IPS DF 6.9 (cell line): ENCODE measurements around the gene FAM184A.

Experiments
- DNase-seq: peaks from one replicate; pipeline ENCODE4 v3.0.0-alpha.2; 2013; ENCODE audit warnings: low read depth, low spot score
- H3K27ac ChIP-seq: one replicate; pipeline ENCODE4 v1.5.1; 2013; ENCODE audit warnings: low read length, control low read depth
- H3K27me3 ChIP-seq: 2 replicates; pipeline ENCODE4 v1.6.1; 2013; ENCODE audit warnings: mild to moderate bottlenecking, low read length; ENCODE audit not compliant: control insufficient read depth, insufficient read depth
- H3K36me3 ChIP-seq: 2 replicates; pipeline ENCODE4 v1.6.1; 2013; ENCODE audit warnings: low read length; ENCODE audit not compliant: control insufficient read depth, insufficient read depth
- H3K4me1 ChIP-seq: 2 replicates; pipeline ENCODE4 v1.6.1; 2013; ENCODE audit warnings: low read length; ENCODE audit not compliant: control insufficient read depth, insufficient read depth
- H3K4me3 ChIP-seq: 2 replicates; pipeline ENCODE4 v1.5.1; 2013; ENCODE audit warnings: mild to moderate bottlenecking, low read length
- H3K9me3 ChIP-seq: 2 replicates; pipeline ENCODE4 v1.6.1; 2013; ENCODE audit warnings: low read length, inconsistent platforms; ENCODE audit not compliant: control insufficient read depth, insufficient read depth
- WGBS: extraction: QIAGEN DNeasy Blood & Tissue Kit; methylation state at CpG from one replicate; pipeline ENCODE4 v1.1.7; 2013; ENCODE audit warnings: mixed read lengths, missing lambda C conversion rate; ENCODE audit not compliant: insufficient read length, insufficient coverage; 5-methylcytosine and 5-hydroxymethylcytosine counted together

Gene FAM184A, protein sequence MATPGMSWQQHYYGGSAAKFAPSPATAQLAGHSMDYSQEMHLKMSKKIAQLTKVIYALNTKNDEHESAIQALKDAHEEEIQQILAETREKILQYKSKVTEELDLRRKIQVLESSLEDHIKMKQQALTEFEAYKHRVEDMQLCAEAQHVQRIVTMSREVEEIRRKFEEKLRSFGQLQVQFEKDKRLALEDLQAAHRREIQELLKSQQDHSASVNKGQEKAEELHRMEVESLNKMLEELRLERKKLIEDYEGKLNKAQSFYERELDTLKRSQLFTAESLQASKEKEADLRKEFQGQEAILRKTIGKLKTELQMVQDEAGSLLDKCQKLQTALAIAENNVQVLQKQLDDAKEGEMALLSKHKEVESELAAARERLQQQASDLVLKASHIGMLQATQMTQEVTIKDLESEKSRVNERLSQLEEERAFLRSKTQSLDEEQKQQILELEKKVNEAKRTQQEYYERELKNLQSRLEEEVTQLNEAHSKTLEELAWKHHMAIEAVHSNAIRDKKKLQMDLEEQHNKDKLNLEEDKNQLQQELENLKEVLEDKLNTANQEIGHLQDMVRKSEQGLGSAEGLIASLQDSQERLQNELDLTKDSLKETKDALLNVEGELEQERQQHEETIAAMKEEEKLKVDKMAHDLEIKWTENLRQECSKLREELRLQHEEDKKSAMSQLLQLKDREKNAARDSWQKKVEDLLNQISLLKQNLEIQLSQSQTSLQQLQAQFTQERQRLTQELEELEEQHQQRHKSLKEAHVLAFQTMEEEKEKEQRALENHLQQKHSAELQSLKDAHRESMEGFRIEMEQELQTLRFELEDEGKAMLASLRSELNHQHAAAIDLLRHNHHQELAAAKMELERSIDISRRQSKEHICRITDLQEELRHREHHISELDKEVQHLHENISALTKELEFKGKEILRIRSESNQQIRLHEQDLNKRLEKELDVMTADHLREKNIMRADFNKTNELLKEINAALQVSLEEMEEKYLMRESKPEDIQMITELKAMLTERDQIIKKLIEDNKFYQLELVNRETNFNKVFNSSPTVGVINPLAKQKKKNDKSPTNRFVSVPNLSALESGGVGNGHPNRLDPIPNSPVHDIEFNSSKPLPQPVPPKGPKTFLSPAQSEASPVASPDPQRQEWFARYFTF

DNA sequence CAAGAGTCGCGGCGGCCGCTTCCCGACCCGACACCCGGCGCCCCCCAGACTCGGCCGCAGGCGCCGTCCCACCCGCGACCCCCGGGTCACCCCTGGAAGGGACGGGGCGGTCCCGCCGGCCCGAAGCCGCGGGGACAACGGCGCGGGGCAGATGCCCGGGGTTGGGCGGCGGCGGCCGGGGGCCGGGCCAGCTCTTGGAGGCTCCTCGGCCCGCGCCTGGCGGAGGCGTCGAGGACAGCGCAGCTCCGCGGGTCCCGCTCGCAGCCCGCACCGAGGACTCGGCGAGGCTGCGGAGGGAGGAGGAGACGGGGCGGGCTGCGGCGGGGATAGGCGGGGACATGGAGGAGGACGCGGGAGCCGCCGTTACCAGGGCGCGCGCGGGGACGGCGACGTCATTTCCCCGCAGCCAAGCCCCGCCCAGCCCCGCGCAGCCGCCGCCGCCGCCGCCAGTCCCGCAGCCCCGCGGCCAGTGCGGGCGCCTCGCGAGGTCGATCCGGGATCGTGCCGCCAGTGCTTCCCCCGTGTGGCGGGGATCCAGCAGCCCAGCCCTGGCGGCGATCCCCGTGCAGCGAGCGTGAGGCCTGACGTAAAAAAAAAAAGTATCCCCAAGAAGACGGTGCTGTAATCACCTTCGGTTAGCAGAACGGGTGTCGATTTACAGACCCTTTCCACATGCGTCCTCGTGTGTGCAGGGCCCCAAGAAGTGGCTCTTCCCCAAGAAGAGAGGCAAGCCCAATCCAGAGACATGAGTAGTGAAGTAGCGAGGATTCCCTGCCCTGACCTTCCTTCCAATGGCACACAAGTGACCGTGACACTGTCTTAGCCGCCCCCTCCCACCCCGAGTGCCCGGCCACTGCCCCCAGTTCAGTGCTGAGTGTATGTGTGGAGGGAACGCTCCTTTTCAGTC, at the start of gene FAM184A:
Gene FAM184A, minus strand, starts transcription at position 289 of the 907 bp plus-strand sequence. CDS start 365 bp downstream, outside the sequence.
- no CpG with 5 or more reads among the region's 103 CpGs for WGBS
- Histone ChIP-seq H3K4me3 (peak within 1 kb of the TSS; percentile 46; the same call in 1 of the 2 replicates), H3K27me3 (peaks cover 7% of the 10 kb centered on the region; the same call in 1 of the 2 replicates), H3K27ac (no peak within 1 kb of the TSS), H3K36me3 (no peaks in the 10 kb centered on the region), H3K4me1 (no peaks in the 10 kb centered on the region), H3K9me3 (peaks cover 2% of the 10 kb centered on the region)
- no peak for DNase-seq

DNA sequence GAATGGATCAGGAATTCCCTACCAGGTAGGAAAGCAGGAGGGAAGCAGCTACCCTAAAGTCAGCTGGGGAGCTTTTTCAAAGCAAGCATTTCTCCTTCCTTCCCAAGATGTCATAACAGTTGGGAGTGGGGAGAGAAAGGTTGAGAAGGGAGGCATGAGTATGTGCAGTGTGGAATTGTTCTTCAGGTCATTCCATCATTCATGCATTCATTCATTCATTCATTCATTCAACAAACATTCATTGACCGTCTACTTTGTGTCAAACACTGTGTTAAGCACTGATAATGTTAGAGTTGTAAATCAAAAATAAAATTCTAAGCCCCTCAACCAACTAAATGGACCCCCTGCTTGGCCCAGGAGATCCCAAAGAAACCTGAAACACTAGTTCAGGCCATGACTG, 49.2 kb upstream of the FAM184A start:
- Histone ChIP-seq H3K9me3 (no peaks in the 10 kb centered on the region), H3K36me3 (no peaks in the 10 kb centered on the region), H3K4me3 (no peak overlapping the region), H3K27me3 (no peaks in the 10 kb centered on the region), H3K4me1 (peaks cover 2% of the 10 kb centered on the region; the same call in 1 of the 2 replicates), H3K27ac (no peak overlapping the region)
- WGBS, result no CpG with 5 or more reads among the region's 1 CpG
- DNase-seq, result no peak

DNA sequence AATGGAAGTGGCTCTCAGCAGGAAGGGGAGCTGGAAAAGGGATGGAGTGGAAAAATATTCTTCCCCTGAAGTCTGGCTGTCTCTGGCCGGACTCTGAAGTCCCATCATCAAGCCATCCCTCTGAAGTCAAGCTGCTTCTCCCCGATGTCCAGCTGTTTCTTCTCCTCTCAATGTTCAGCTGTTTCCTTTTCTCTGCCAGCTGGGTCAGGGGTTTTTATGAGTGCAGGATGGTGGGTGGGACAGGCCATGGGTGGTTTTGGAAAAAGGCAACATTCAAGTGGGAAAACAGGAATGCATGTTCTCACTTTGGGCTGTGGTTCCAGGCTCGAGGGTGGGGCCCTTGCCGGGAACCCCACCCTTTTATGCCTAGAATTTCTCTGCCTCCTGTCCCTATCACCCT, 48.4 kb upstream of the FAM184A start:
- Histone ChIP-seq H3K4me3 (no peak overlapping the region), H3K36me3 (no peaks in the 10 kb centered on the region), H3K27ac (no peak overlapping the region), H3K4me1 (peaks cover 2% of the 10 kb centered on the region; the same call in 1 of the 2 replicates), H3K9me3 (no peaks in the 10 kb centered on the region), H3K27me3 (no peaks in the 10 kb centered on the region)
- DNase-seq, result no peak
- WGBS, result no CpG with 5 or more reads among the region's 4 CpGs

DNA sequence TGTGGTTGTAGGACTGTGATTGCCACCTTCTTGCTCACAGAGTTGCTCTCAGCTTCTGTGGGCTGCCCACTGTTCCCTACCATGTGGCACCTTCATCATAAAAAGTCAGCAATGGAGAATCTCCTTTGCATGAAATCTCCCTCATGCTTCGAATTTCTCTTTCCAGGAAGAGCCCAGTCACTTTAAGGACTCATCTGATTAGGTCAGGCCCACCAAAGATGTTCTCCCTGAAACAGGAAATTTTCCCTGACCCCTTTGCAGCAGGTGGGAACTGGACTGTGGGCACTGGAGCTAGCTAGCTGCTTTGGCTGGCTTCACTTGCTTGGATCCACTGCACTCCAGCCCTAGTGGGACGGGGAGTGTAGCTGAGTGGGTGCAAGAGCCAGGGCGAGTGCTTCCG, 47.7 kb upstream of the FAM184A start:
- Histone ChIP-seq H3K4me3 (no peak overlapping the region), H3K27ac (no peak overlapping the region), H3K4me1 (peaks cover 2% of the 10 kb centered on the region; the same call in 1 of the 2 replicates), H3K36me3 (no peaks in the 10 kb centered on the region), H3K9me3 (no peaks in the 10 kb centered on the region), H3K27me3 (no peaks in the 10 kb centered on the region)
- DNase-seq, result no peak
- no CpG with 5 or more reads among the region's 4 CpGs for WGBS

DNA sequence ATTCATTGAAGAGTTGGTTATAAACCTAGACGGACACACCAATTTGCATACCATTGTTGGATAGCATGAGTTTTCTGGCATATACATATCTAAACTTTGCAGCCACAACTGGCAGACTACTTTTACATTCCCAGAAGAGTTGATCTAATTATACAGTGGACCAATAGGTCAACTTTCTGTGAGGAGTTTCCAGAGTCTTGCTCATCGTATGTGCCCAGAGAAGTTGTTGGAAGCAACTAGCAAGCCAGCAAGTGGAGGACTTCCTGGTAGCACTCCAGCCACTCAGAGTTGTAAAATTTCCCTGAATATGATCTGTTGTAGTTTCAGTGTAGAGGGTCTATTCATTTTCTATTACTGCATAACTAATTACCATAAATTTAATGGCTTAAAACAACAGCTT, 47.1 kb upstream of the FAM184A start:
- no peak overlapping the region for H3K4me3 ChIP-seq
- no CpG with 5 or more reads among the region's 2 CpGs for WGBS
- H3K27me3 ChIP-seq, result no peaks in the 10 kb centered on the region
- no peak overlapping the region for H3K27ac ChIP-seq
- H3K4me1 ChIP-seq, result peaks cover 2% of the 10 kb centered on the region; the same call in 1 of the 2 replicates
- H3K36me3 ChIP-seq, result no peaks in the 10 kb centered on the region
- H3K9me3 ChIP-seq, result no peaks in the 10 kb centered on the region
- no peak for DNase-seq

DNA sequence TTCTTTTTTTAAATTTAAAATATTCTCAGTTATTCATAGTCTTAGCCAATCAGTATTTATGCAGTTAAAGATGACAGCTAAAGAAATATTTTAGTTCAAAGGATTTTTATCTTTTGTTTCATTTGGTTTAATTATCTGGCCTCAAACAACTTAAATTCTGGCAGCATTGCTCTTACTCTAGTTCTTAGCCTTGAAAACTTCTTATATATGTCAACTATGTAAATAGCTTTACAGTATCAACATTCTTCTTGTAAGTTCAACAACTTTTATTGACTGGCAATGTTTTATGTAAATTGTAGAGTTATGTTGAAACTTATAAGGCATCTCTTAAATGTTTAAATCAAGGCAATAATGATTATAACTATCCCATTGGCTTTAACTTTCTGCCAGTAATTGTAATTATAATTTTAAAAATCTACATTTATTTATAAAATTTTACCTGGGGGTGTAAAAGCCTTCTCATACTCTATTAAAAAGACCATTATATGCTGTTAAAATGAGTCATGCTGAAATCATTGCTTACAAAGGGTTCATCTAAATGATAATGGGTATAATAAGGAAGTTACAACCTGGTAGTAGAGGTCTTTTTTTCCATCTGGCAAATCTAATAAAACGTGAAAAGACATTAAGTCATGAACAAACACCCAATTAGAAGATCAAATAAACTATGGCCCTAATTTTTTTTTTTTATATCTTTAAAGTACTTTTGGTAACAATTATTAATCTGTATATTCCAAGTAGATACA, 45.8 kb upstream of the FAM184A start:
- no peaks in the 10 kb centered on the region for H3K9me3 ChIP-seq
- DNase-seq, result no peak
- H3K4me3 ChIP-seq, result no peak overlapping the region
- H3K27me3 ChIP-seq, result no peaks in the 10 kb centered on the region
- no CpG with 5 or more reads among the region's 1 CpG for WGBS
- H3K36me3 ChIP-seq, result no peaks in the 10 kb centered on the region
- peaks cover 2% of the 10 kb centered on the region; the same call in 1 of the 2 replicates for H3K4me1 ChIP-seq
- H3K27ac ChIP-seq, result no peak overlapping the region

DNA sequence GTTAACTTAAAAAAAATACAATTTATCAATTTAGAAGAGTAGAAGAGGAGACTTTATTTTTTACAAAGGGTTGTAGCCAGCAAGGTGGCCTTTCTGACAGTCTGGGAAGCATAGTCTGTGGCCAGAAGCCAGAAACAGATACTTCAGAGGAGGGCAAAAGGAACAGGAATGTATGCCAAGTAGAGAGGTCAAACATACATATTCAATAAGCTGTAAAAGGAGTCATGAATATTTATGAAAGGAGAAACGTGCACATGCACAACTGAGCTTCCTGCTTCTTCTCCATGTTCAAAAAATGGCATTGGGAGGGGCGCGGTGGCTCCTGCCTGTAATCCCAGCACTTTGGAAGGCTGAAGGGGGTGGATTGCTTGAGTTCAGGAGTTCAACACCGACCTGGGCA, 43.9 kb upstream of the FAM184A start:
- no peak for DNase-seq
- H3K9me3 ChIP-seq, result no peaks in the 10 kb centered on the region
- no peaks in the 10 kb centered on the region for H3K36me3 ChIP-seq
- H3K4me3 ChIP-seq, result no peak overlapping the region
- H3K27ac ChIP-seq, result no peak overlapping the region
- H3K4me1 ChIP-seq, result no peaks in the 10 kb centered on the region
- WGBS, result no CpG with 5 or more reads among the region's 4 CpGs
- H3K27me3 ChIP-seq, result no peaks in the 10 kb centered on the region

DNA sequence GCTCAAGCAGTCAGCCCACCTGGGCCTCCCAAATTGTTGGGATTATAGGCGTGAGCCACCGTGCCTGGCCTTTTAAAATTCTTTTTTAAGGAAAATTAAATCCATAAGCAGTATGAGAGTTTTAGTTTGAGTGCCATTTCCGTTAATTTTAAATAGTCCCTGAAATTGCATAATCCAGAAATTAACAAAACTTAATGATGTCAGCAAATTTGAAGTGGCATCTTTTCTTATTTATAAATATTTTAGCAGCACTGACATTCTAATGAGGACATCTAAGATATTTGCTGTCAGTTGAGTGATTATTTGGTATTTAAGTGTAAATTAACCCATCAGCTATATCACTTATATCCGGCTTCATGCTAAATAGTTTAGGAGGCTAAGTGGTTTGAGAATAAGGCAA, 42.9 kb upstream of the FAM184A start:
- no CpG with 5 or more reads among the region's 4 CpGs for WGBS
- H3K27me3 ChIP-seq, result no peaks in the 10 kb centered on the region
- no peak overlapping the region for H3K4me3 ChIP-seq
- no peak for DNase-seq
- no peaks in the 10 kb centered on the region for H3K36me3 ChIP-seq
- H3K9me3 ChIP-seq, result no peaks in the 10 kb centered on the region
- no peaks in the 10 kb centered on the region for H3K4me1 ChIP-seq
- H3K27ac ChIP-seq, result no peak overlapping the region

DNA sequence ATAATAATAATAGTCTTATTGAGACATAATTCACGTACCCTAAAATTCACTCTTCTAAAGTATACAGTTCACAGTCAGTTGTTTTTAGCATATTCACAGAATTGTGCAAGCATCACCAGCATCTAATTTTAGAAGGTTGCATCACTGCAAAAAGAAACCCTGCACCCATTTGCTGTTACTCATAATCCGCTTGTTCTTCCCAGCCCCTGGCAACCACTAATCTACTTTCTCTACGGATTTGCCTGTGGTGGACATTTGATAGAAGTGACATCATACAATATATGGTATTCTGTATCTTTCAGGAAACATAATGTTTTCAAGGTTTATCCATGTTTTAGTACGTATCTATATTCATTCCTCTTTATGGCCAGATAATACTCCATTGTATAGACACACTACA, 41.5 kb upstream of the FAM184A start:
- no CpG with 5 or more reads among the region's 4 CpGs for WGBS
- H3K4me1 ChIP-seq, result no peaks in the 10 kb centered on the region
- no peaks in the 10 kb centered on the region for H3K36me3 ChIP-seq
- H3K4me3 ChIP-seq, result no peak overlapping the region
- H3K9me3 ChIP-seq, result no peaks in the 10 kb centered on the region
- DNase-seq, result no peak
- H3K27ac ChIP-seq, result no peak overlapping the region
- no peaks in the 10 kb centered on the region for H3K27me3 ChIP-seq
